ENCODE data around the gene PDGFRB. TPM values are rescaled to one million over a fixed set of nuclear protein-coding genes. Genes with fewer than 3 reads are reported as not detected.

PDGFRB gene
- polyA plus RNA-seq, 1 donor from 2014 or later = not detected

GRCh38 chr5:150142185-150142958 is 13.3 kb downstream of the PDGFRB start:
- H3K4me3 ChIP-seq (ENCODE audit: low read length) = no peak overlapping the region
- H3F3A ChIP-seq (ENCODE audit: insufficient read depth, low read length, poor library complexity, severe bottlenecking) = no peaks in the 10 kb centered on the region
- H3K9me3 ChIP-seq (ENCODE audit: low read length) = no peaks in the 10 kb centered on the region
- H2AFZ ChIP-seq (ENCODE audit: low read depth, low read length) = no peak overlapping the region
- H3K27me3 ChIP-seq (ENCODE audit: insufficient read depth, low read depth, low read length) = no peaks in the 10 kb centered on the region
- H4K20me1 ChIP-seq (ENCODE audit: insufficient read depth) = no peaks in the 10 kb centered on the region
- no peaks in the 10 kb centered on the region for H3K9me2 ChIP-seq (ENCODE audit: insufficient read depth, low read length)
- H3K9ac ChIP-seq (ENCODE audit: low read length) = no peak overlapping the region
- no peaks in the 10 kb centered on the region for H3K36me3 ChIP-seq (ENCODE audit: insufficient read depth, low read length)
- no peak overlapping the region for H3K27ac ChIP-seq (ENCODE audit: low read length)
- TF ChIP-seq TAF1 (IDR thresholded peaks at IDR 0.05; ENCODE audit: low read depth) (no peak), MXI1 (conservative IDR thresholded peaks at IDR 0.05; ENCODE audit: poor library complexity, severe bottlenecking) (no peak), RAD21 (conservative IDR thresholded peaks at IDR 0.05) (no peak), SMC3 (conservative IDR thresholded peaks at IDR 0.05; ENCODE audit: poor library complexity) (no peak), REST (IDR thresholded peaks at IDR 0.05; ENCODE audit: borderline replicate concordance) (no peak), POLR2AphosphoS5 (IDR thresholded peaks at IDR 0.05) (no peak), CTCF (IDR thresholded peaks at IDR 0.05; ENCODE audit: poor library complexity, severe bottlenecking) (no peak), EZH2 (IDR thresholded peaks at IDR 0.05; ENCODE audit: borderline replicate concordance, insufficient read depth, low read length, poor library complexity, severe bottlenecking) (no peak), EP300 (conservative IDR thresholded peaks at IDR 0.05; ENCODE audit: poor library complexity, severe bottlenecking) (no peak)
- no peaks in the 10 kb centered on the region for H3K79me2 ChIP-seq (replicated peaks; ENCODE audit: insufficient read depth, low read length)
- H3K4me2 ChIP-seq (ENCODE audit: low read length) = no peak overlapping the region

DNA sequence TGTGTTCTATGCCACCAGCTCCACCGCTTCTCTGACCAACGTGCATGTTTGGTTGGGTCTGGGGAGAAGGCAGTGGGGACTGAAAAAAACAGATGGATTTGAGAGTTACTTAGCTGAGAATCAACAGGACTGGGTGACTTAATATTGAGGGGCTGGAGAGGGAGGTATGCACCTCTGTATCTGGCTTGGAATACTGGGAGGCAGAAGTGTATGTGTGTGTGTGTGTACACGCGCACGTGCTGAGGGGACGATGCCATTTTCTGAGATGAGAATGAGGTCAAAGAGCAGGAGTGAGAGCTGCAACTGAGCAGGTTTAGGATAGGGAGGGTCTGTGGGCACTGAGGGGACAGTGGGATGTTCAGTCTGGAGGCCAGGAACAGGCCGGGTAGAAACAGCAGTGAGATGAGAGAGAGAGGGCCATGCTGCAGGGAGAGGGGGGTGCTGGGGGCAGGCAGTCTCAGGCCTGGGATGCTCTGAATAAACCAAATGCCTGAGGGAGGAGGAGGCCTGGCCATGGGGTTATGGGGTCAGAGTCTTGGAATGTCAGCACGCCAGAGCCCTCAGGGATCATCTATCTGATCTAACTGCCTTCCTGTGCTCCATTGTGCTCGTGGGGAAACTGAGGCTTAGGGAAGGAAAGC is 14.0 kb downstream of the PDGFRB start:
- H2AFZ ChIP-seq (ENCODE audit: low read depth, low read length) = no peak overlapping the region
- no peak for TF ChIP-seq CTCF (IDR thresholded peaks at IDR 0.05; ENCODE audit: poor library complexity, severe bottlenecking)
- no peak for TF ChIP-seq RAD21 (conservative IDR thresholded peaks at IDR 0.05)
- TF ChIP-seq MXI1 (conservative IDR thresholded peaks at IDR 0.05; ENCODE audit: poor library complexity, severe bottlenecking) = no peak
- no peak for TF ChIP-seq REST (IDR thresholded peaks at IDR 0.05; ENCODE audit: borderline replicate concordance)
- no peak for TF ChIP-seq SMC3 (conservative IDR thresholded peaks at IDR 0.05; ENCODE audit: poor library complexity)
- TF ChIP-seq POLR2AphosphoS5 (IDR thresholded peaks at IDR 0.05) = no peak
- no peak for TF ChIP-seq TAF1 (IDR thresholded peaks at IDR 0.05; ENCODE audit: low read depth)
- H4K20me1 ChIP-seq (ENCODE audit: insufficient read depth) = no peaks in the 10 kb centered on the region
- H3K9me3 ChIP-seq (ENCODE audit: low read length) = no peaks in the 10 kb centered on the region
- no peak overlapping the region for H3K4me3 ChIP-seq (ENCODE audit: low read length)
- no peaks in the 10 kb centered on the region for H3K36me3 ChIP-seq (ENCODE audit: insufficient read depth, low read length)
- no peaks in the 10 kb centered on the region for H3F3A ChIP-seq (ENCODE audit: insufficient read depth, low read length, poor library complexity, severe bottlenecking)
- H3K9ac ChIP-seq (ENCODE audit: low read length) = no peak overlapping the region
- H3K27me3 ChIP-seq (ENCODE audit: insufficient read depth, low read depth, low read length) = no peaks in the 10 kb centered on the region
- no peak overlapping the region for H3K4me2 ChIP-seq (ENCODE audit: low read length)
- no peak overlapping the region for H3K27ac ChIP-seq (ENCODE audit: low read length)
- H3K9me2 ChIP-seq (ENCODE audit: insufficient read depth, low read length) = no peaks in the 10 kb centered on the region
- no peaks in the 10 kb centered on the region for H3K79me2 ChIP-seq (replicated peaks; ENCODE audit: insufficient read depth, low read length)

Measured in neural cell (in vitro differentiated cells).